ENCODE data around the gene CCND2.

Gene CCND2

GRCh38 chr12:4257442-4257841 lies 16.1 kb upstream of the CCND2 start:
- DNase-seq = no peak

GRCh38 chr12:4259099-4259498 lies 14.5 kb upstream of the CCND2 start:
- DNase-seq = no peak

DNA sequence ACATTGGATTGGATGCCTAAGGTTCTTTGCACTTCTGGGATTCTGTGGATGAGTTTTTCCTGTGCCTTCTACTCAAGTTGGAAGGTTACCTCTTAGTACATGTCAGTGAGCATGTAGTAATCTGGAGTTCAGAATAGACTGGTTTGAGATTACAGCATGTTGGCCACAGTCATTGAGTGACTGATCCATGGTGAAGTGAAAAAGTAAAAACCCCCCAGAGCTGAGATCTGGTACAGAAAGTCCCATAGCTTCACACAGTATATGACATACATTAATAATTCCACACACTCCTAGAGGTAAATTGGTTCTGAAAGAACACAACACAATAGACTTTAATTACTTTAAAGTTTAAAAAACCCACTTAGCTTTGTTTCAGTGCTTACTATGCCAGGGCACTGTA lies 11.9 kb upstream of the CCND2 start:
- no peak for DNase-seq

- no peak for DNase-seq
Observed at GRCh38 chr12:4265280-4265679, 8.3 kb upstream of the CCND2 start.

DNA sequence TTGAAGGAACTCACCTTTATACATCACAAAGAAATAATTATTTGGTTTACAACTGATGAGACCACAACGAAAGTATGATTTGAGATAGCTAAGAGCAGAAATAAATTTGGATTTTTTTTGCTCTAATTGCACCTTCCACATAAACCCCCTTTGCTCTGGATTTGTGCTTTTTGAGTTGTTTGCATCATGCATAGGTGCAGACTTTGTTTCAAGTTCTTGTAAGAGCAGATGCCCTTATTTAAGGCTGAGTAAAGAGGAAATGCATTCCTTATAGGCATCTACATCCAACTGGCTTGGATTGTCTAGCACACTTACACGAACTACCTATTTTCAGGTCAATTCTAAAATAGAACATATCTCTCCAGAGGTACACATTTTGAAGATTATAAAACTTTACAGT lies 6.6 kb upstream of the CCND2 start:
- DNase-seq = no peak

DNA sequence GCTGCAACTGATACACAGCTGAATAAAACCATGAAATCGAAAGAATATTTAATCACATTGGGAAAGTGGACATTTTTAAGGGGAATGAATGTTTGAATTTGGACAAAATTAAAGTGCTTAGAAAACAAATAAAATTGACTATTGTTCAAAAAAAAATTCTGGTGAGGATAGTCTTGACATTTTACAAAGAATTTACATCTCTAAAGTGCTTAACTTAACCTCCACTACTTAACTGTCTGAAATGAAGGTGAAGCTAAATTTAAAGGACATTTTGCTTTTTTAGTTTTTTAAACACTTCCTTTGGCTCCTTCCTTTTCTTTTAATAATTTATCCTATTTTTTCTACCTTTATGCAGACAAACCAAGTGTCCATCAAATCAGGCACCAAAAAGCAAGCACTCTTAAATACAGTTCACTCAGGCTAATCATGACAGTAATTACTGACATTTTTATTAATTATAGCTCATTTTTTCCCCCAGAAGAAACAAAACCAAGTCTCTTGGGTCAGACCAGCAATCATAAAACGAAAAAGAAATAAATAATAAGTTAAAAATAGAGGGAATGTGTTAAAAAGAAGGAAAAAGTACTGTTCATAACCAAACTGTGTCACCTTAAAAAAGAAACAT lies 5.7 kb upstream of the CCND2 start:
- DNase-seq = no peak

- peak; percentile 66 for DNase-seq
Observed at GRCh38 chr12:4268329-4269181, 5.0 kb upstream of the CCND2 start.

DNA sequence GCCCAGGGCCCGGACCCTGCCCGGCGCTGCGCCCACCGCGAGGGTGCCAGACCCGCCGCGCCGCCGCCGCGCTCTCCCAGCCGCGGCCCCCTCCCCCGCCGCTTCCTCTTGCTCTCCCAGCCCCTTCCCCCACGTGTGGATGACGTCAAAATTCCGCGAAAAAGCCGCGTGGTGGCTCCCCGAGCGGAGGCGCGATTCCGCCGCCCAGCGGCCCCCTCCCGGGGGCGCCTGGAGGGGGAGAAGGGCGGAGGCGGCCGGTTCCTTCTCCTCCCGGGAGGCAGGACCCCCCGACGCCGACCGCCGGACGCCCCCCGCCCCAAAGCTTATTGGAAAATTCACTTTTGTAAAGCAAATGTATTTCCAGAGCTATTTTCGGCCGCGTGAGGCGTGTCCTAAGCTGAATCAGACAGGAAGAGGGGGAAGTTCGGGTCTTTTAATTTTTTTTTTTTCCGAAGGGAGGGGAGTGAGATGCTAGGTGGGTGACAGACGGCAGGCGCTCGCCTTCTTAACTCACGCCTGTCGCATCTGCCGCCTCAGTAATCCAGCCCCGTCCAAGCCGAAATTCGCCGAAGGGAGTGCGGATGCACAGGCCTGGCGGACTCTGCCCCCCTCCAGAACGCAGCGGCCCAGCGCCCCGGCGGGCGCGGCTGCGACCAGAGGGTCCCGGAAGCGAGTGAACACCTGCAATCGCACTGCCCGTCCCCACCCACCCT lies 4.1 kb upstream of the CCND2 start:
- peak; percentile 95 for DNase-seq

- no peak for DNase-seq
Observed at GRCh38 chr12:4270016-4270830, 3.3 kb upstream of the CCND2 start.

DNA sequence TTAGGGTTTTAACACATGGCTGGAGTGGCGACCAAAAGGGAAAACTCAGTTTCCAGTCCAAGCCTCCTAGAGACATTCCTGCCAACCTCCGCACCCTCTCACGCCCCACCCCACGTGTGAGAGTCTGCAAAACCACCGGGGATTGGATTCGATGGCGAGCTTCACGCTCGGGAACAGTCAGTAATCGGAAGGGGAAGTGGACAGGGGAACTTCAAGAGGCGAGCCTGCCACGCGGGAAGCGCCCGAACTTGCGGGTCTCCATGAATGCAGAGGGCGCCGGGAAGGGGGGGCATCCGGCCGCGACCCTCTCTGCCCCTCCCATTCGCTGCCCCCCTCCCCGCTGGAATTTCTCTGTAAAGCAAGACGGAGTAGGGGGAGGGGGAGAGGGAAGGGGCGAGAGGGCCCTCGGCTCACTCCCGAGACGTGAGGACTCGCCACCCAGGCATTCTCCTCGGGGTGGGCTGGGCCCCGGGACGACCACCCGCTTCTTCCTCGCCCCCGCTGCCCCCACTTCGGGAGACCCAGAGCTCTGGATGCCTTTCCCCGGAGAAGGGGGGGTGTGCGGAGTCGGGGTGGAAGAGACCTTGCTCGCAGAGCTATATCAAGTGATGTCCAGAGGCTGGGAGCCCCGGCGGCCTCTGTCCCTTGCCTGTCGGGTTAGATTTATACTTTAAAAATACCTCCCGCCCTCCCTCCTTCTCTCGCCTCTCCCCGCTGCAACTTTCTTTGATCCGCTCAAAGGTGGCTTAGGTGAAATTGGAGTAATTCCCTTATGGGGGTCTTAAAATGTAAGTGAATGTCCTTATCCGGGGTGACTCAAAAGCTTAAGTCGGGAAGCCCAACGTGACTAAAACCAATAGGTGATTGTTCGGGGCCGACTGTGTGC lies 2.5 kb upstream of the CCND2 start:
- DNase-seq = peak; percentile 79

DNA sequence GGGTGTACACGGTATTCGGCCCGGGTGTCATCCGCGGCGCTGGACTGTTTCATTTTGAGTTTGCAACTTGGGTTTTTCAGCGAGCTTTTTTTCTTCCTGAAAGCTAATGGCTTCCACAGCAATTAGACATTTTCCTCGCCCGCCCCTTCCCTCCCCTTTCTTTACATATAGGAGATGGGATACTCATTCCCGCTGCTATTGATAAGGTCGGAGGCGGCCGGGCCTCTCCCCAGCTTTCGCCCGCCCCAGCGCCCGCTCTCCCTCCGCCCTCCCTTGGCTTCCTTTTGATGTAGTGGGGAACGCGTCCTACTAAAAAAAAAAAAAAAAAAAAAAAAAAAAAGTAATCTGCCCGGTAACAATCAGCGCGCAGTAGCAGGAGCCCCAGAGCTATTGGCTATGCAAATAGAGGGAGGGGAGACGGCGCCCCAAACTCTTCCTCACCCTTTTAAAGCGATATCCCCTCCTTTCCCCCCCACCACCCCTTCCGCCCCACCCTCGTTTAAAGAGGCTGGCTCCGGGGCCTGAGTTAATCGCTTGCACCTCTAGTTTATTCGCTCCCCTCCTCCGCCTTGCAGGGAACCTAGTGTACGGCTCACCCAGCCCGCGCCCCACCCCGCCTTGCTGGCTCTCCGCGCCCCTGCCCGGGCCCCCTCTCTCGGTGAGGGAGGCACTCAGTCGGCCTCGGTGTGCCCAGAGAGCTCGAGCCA lies 1.7 kb upstream of the CCND2 start:
- DNase-seq = peak; percentile 94

DNA sequence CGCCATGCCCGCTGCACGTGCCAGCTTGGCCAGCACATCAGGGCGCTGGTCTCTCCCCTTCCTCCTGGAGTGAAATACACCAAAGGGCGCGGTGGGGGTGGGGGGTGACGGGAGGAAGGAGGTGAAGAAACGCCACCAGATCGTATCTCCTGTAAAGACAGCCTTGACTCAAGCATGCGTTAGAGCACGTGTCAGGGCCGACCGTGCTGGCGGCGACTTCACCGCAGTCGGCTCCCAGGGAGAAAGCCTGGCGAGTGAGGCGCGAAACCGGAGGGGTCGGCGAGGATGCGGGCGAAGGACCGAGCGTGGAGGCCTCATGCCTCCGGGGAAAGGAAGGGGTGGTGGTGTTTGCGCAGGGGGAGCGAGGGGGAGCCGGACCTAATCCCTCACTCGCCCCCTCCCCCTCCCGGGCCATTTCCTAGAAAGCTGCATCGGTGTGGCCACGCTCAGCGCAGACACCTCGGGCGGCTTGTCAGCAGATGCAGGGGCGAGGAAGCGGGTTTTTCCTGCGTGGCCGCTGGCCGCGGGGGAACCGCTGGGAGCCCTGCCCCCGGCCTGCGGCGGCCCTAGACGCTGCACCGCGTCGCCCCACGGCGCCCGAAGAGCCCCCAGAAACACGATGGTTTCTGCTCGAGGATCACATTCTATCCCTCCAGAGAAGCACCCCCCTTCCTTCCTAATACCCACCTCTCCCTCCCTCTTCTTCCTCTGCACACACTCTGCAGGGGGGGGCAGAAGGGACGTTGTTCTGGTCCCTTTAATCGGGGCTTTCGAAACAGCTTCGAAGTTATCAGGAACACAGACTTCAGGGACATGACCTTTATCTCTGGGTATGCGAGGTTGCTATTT lies 914 bp upstream of the CCND2 start:
- peak; percentile 86 for DNase-seq

- no peak for DNase-seq
Observed at GRCh38 chr12:4273273-4273651, 300 bp upstream of the CCND2 start.

- peak; percentile 57 for DNase-seq
Observed at GRCh38 chr12:4274396-4275015, 944 bp downstream of the CCND2 start.

GRCh38 chr12:4275016-4275869 lies 1.7 kb downstream of the CCND2 start:
- DNase-seq = no peak

- no peak for DNase-seq
Observed at GRCh38 chr12:4275870-4276301, 2.3 kb downstream of the CCND2 start.

DNA sequence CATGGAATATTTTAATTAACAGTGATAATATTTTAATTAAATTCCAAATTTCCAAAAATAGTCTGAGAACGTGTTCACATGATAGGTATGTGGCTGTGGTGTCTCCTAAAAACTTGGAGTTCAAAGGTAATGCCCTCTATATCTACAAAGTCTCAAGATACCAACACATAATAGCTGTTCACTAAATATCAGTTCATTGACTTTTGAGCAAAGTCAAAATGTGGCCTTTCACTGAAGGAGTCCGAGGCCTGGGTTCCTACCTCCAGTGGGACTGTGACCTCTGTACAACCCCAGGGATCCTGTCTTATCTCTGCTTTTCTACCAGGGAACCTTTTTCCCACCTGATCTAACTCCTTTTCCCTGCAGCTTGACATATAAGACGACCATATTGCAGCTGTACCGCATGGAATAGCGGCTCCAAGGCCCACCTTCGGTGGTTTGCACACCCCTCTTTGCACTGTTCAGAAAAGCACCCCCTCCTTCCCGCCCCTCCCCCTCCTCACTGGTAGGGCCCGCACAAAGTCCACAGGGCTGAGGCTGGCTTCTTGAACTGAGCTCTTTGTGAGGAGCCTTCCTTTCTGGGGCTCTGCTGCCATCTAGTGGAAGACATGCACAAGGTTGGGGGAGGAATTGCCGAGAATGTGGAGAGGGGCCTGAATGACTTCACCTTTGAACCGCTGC lies 3.1 kb downstream of the CCND2 start:
- peak; percentile 95 for DNase-seq

GRCh38 chr12:4277205-4277543 lies 3.6 kb downstream of the CCND2 start:
- no peak for DNase-seq

All from right hindlimb (tissue), 1 donor.